GM12865 (cell line): ENCODE results near the gene NAA60.

Source experiments
- DNase-seq: peaks from one replicate; pipeline ENCODE4 v3.0.0; 2010; ENCODE audit warnings: low read depth
- H3K4me3 ChIP-seq: 2 replicates; pipeline ENCODE4 v1.5.1; 2011; ENCODE audit warnings: mild to moderate bottlenecking, low read depth, low read length, control low read depth
- CTCF ChIP-seq: IDR thresholded peaks from 2 replicates; pipeline ENCODE4 v1.5.1; 2011; ENCODE audit warnings: low read length, control low read depth, low read depth, inconsistent platforms; ENCODE audit not compliant: insufficient read depth; ENCODE audit errors: missing control alignments

NAA60 gene

GRCh38 chr16:3443108-3444031, at the start of gene NAA60, which contains the start of gene ZNF597:
TSS of gene NAA60 (plus strand) at chr16:3443680. CDS start at chr16:3476228, 32,548 bp downstream.
TSS of gene ZNF597 (minus strand) at chr16:3443504. CDS start at chr16:3443153, 351 bp downstream.
- H3K4me3 ChIP-seq = peak within 1 kb of the TSS; percentile 90
- DNase-seq = peak; percentile 93
- no peak for TF ChIP-seq CTCF

- no peak for TF ChIP-seq CTCF
- peak overlapping the region; percentile 91 for H3K4me3 ChIP-seq
- DNase-seq = no peak
Observed at GRCh38 chr16:3400446-3400778, 43.1 kb upstream of the NAA60 start.

GRCh38 chr16:3400779-3401688, 42.4 kb upstream of the NAA60 start, which contains the start of the genes ZNF174 and ZSCAN32:
TSS of gene ZNF174 (plus strand) at chr16:3401215. CDS start at chr16:3402005, 790 bp downstream.
TSS of gene ZSCAN32 (minus strand) at chr16:3401004. CDS start at chr16:3397557, 3,447 bp downstream.
- TF ChIP-seq CTCF = no peak
- peak within 1 kb of the TSS; percentile 91 for H3K4me3 ChIP-seq

GRCh38 chr16:3401719-3402397, 41.6 kb upstream of the NAA60 start:
- no peak for TF ChIP-seq CTCF
- H3K4me3 ChIP-seq = peak overlapping the region; percentile 79
- DNase-seq = peak; percentile 9

More at GRCh38 chr16:3400779-3401688, 42.4 kb upstream of the NAA60 start, which contains the start of the genes ZNF174 and ZSCAN32:
- peak; percentile 100 for DNase-seq

GRCh38 chr16:3408561-3409197, 34.8 kb upstream of the NAA60 start:
- no peak for TF ChIP-seq CTCF
- DNase-seq = no peak

More at GRCh38 chr16:3408561-3409197, 34.8 kb upstream of the NAA60 start:
- H3K4me3 ChIP-seq = no peak overlapping the region
